NCI-H1048 (cell line): ENCODE data around the gene TTC38.

Experiments
- DNase-seq: peaks from one replicate; lab custom pipeline; 2025; lab: John Stamatoyannopoulos, UW

TTC38 gene

DNA sequence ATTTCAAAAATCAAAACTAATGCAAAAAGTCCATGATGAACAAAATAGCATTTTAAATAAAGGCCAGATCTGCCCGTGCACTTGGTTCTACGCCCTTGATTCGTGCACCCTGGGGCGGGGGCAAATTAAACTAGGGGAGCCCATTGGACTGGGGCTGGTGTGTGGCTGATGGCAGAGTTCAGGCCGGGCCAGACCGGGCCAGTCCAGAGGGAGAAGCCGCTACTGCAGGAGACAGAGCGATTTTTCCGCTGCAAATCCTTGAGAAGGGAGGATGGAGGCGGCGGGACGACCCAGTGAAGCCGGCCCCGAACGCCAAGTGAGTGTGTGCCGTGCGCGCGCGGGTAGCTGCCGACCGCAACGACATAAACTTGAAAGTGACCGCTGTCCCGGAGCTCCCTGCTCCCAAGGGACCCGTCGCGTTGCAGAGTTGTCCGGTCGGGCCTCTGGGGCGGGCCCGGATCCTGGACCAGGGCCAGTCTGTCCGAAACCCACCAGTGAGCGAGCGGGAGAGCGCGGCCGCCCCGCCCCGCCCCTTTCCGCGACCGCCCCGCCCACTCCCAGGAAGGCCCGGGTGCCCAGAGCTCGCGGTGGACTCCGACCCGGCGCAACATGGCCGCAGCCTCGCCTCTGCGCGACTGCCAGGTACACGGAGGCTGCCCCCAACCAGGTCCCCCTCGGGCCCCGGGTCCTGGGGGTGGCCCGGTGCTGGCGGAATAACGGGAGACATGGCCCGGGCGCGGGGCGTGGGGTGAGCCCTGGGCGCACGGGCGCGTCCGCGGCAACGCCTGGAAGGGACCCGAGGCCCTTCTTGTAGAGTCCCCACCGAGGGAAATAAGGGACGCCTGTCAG, at the start of gene TTC38:
Gene TTC38, plus strand, starts transcription at position 578 of the 849 bp plus-strand sequence. Its CDS starts 32 bp downstream, at position 610.
- no peak for DNase-seq

DNA sequence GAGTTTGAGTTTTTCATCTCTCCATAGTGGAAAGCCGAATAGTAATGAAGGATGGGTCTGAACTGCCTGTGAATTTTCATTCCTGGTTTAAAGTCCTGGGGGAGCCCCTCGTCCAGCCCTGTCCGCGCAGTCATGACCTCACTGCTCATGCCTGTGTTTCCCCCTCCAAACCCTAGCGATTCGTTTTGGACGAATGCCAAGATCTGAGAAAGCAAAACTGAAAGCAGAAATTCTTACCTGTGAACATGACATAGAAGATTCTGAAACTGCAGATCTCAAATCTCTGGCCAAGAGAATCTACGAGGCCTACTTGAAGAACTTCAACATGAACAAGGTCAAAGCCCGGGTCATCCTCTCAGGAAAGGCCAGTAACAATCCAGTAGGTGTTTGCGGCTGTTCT, 48.2 kb upstream of the TTC38 start:
- DNase-seq: no peak

DNA sequence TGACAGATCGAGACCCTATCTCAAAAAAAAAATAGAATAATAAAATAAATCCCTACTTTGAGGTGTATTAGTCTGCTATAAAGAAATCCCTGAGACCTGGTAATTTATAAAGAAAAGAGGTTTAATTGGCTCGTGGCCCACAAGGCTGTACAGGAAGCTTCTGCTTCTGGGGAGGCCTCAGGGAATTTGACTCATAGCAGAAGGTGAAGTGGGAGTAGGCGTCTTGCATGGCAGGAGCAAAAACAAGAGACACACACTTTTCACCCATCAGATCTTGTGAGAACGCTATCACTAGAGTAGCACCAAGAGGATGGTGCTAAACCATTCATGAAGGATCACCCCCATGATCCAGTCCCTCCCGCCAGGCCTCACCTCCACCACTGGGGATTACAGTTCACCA, 46.9 kb upstream of the TTC38 start:
- DNase-seq: no peak

DNA sequence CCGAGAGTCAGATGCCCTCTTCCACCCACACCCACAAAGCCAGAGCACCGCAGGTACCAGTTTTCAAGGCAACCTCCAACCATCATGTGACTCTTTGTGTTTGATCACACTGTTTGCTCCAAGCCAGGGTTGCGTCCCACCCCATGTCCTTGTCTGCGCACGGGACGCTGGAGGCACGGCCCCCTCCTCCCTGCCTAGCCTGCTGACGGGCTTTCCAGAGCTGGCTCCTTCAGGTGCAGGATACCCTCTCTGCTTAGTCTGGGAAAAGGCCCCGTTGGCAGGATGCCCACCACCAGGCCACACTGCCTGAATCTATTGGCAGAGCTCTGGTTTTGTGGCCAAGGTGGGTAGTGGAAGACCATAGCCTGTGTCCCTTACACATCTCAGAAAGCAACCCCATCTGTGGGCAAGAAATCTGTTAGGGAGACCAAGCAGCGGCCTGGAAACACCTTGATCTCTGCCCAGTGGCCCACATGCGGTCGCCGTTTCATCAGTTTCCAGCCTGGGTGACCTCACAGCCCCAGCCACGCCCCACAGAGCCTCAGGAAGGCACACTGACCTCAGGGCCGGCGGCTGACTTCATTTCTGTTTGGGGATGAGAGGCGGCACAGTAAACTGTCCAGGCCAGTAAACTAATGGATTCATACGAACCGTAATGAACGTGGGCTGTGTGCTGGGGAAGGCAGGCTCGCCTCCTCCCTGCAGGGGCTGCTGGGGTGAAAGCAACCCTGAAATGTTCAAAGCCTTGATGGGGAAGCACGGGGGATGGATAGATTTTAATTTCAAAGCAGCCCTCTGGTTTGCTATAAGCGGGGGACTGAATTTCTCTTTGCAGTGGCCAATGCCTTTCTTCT, 43.5 kb upstream of the TTC38 start:
- DNase-seq: no peak

DNA sequence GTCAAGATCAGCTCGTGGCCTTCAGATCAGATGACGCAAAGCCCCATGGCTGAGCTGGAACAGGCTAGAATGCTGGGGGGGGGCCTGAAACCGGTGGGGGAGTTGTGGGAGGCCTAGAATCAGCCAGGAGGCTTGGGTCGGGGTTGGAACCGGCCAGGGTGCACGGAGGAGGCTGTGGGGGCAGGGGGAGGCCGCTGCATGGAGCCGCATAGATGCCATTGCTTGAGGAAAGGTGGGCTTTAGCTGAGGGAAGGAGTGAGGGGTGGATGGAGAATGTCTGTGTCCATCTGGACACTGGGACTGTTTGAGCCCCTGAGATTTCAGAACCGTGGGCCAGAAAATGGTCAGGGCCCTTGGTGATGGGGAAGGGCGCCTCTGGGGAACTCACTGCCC, 42.9 kb upstream of the TTC38 start:
- no peak for DNase-seq

DNA sequence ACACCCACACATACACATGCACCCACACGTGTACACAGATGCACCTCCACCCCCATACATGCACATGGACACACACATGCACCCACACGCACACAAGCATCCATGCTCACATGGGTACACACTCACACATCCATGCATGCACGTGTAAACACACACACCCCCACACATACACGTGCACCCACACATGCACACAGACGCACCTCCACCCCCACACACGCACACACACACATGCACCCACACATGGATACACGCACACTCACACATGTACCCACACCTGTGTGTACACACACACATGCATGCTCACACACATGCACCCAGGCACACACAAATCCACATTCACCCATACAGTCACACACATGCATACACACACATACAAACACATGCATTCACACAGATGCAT, 42.2 kb upstream of the TTC38 start:
- no peak for DNase-seq

DNA sequence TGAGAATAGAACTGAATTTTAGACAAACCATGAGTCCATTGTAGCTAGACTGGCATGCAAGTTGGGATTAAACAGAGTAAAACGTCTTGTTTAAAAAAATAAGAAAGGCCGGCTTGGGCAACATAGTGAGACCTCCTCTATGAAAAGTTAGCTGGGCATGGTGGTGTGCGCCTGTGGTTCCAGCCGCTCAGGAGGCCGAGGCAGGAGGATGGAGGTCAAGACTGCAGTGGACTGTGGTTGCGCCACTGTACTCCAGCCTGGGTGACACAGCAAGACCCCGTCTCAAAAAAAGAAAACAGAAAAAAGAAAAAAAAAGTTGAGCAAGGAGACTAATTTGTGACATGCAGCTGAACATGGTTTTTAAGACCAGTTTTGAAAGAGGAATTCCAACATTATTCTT, 41.2 kb upstream of the TTC38 start:
- no peak for DNase-seq

DNA sequence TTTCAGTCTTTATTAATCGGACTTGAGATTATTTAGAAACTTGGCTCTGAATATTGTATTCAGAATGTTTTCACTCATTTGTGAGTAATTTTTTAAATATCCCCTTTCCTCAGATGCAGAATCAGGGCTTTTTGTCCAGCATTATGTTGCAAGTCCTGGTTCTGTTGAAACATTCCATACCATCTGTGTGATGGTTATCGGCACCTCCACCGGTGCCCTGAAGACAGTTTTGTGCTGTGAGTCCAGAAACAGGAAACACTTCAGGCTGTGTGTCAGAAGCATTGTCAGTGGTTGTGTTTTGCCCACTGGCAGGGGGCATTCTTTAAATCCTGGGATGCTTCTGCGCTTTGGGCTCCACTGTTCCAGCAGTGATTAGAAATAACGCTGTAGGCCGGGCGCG, 38.1 kb upstream of the TTC38 start:
- no peak for DNase-seq

DNA sequence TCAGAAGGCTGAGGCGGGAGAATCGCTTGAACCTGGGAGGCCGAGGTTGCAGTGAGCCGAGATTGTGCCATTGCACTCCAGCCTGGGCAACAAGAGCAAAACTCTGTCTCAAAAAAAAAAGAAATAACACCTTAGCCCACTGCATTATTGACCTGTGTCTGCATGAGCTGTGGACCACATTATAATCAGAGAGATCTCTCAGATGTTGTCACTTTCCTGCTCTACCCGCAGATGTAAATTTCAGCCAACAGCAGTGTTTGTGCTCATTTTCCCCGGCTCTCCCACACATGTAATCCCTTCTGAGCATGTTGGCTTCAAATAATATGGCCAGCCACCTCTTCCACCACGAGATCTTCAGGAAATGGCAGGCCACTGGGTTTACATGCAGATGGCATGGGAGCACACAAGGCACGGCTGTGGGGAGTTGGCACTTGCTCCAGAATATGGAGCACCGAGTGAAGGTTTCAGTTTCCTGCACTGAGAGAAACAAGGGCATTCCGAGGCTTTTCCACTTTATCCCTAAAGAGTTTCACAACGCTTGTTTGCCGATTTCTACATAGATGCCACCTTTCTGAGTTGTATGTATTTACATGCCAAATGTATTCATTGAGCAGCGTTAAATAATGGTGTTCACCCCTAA, 37.4 kb upstream of the TTC38 start:
- no peak for DNase-seq

DNA sequence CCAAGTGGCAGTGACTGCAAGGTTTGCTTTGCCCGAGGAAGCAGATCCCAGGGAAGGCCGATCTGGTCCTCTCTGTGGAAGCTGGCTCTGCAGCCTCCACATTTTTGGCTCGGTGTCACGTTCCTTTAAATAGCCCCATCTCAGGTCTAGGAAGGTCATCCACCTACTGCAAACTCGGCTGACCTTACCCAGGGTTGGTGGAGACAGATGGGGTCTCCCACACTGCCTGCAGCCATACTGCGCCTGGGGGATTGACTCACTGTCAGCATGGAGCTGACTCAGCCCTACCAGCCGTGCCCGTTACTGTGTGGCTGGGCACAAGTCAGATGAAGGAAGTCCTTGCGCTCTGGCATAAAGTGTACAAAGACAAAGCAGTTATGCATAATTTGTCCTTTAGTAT, 34.6 kb upstream of the TTC38 start:
- DNase-seq: no peak

DNA sequence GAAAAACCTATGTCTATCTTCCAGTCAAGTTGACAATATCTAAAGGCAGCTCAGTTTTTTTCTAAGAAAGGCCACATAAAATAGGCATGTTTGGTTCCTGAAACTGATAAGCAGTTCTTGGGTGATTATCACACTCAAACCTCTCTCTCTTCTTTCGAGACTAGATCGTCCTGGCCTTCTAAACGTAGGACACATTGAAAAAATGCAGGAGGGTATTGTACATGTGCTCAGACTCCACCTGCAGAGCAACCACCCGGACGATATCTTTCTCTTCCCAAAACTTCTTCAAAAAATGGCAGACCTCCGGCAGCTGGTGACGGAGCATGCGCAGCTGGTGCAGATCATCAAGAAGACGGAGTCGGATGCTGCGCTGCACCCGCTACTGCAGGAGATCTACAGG, 32.8 kb upstream of the TTC38 start:
- DNase-seq: no peak

DNA sequence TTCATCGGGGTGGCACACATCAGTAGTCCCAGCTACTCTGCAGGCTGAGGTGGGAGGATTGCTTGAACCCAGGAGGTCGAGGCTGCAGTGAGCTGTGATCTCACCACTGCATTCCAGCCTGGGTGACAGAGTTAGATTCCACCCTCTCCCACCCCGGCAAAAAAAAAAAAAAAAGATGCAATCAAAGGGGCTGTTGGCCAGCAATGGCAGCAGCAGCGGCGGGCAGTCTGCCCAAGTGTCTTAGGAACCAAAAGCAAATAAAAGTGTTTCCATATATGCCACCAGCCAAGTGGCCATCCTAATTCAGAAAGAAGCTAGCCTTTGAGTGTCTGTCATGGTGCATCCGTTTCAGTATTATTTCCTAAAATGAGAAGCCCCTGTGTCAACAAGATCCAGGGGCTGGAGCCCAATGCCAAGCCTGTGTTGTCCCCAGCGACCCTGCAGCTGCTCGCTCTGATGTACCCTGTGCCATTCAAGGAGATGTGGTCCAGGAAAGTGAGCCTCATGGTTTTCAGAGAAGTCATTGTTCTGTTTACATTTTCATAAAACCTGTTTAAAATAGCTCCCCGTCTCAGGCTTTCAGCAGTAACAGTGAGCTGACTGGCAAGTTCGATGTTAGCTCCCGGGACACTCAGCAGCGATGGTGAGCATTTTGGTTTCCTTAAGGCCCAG, 30.2 kb upstream of the TTC38 start:
- no peak for DNase-seq

DNA sequence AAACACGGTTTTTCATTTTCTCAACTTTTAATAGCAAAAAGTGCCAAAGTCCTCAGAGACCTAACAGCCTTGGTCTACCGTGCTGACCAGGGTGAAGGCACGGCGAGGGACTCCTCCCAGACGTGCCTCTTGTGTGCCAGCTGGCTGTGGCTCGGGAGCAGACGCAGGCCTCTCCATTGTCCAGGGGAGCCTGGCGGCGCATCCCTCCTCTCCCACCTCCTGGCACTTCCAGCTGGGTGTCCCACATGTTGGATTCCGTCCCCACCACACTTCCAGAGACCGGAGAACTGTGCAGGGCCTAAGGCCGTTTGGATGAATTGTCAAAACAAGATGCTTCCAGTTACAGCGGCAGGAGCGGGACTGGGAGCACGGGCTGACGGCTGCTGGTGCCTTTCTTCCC, 29.3 kb upstream of the TTC38 start:
- DNase-seq: no peak

DNA sequence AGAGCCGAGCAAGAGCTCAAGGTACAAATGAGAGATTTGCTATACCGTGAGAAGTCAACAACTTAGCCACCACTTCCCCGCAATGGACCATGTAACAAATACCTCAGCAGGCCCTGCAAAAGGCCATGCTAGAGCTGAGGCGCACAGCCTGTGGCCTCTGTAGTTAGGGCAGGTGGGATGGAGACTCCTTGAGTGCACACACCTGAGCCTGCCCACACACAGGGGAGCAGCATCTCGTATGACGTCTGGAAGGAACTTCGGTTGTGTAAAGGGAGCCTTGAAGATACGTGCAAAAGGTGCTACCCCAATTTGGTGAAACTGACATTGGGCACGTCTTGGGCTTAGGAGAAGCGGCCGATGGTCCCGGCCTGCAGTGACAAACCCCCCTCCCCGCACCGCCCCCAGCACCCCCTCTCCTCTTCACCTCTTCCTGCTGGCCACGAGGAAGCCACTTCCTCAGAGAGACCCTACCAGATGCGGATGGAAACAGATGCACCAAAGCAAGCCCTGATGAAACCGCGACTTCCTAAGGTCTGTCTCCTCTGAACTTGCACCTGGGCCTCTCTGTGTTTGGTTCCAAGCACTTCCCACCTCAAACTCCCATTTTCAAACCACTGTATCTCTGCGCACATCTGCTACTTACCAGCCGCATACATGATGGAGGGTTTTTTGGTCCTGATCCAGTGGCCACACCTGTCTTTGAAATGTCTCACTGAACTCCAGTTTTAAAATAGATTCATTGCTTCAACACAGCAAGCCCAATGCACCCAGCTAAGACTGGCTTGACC, 28.4 kb upstream of the TTC38 start:
- no peak for DNase-seq

DNA sequence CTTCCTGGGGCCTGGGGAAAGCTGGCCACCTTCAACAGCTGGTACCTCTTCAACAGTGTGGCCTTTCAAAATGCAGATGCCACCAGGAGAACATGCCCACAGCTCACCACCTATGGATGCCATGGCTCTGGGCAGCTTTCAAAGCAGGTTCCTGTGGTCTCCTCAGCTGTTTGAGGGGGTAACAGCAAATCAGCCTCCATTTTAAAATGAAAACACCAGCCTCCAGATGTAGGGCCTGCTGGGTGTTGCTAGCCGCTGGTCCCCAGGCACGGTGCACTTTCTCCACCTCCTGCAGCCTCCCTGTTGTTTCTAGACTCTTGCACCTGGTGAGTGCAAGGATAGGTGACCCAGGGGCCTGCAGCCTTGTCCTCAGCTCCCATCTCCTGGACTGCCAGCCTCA, 27.7 kb upstream of the TTC38 start:
- no peak for DNase-seq

DNA sequence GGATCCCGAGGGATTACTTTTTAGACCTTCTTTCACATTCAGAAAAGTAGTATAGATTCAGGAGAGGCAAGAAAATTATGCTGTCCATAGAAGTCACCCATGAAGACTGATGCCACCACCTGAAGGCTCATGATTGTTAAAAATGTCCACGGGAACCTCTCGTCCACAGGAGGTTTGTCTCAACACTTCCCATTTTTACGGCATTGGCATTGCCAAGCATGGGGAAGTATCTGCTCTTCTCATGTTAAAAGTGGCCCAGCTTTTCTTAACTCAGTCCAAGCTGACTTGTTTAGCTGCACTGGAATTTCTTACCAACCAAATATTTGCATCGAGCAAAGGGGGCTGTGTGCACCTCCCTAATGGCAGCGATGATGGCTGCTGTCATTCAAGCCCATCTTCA, 27.3 kb upstream of the TTC38 start:
- no peak for DNase-seq

DNA sequence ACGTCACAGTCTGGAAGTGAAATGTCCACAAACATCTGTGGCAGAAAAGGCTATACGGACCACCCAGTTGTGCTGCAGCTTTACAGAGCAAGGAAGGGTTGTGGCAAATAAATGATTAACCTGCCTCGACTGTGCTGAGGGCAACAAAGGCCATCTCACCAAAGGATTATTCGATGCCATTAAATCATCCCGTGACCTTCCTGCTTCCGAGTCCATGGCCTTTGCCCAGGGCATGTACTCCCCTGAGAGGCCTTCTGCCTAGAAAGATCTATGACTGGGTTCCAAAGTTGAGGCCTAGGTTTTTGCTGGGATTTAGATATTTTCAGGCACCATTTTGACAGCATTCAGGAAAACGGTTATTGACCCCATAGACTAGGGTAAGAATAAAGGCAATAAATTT, 26.9 kb upstream of the TTC38 start:
- DNase-seq: no peak

DNA sequence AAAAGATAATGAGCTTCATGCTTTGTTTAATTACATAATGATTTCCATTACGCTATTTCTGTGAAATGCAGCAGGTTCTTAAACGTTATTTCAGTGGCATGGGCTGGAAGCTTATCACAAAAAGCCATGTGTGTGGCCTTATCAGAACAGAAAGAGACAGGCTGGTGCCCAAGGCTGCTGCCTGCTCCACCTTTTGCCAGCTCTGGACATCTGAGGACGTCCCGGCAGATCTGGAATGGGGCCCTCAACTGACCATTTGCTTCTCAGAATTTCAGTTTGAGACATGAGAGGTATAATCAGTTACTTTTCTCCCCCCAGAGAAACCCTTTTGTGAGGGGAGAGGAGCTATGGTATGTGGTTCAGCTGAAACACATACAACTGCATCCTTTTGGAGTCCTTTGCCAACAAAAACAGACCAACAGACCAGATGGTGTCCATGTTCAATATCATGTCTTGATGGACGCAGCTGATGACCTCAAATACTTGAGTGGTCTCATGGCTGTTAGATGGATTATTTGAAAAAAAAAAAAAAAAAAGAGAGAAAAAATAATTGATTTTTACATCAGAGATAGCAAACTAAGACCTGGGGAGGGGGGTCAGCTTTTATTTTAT, 26.3 kb upstream of the TTC38 start:
- DNase-seq: no peak

DNA sequence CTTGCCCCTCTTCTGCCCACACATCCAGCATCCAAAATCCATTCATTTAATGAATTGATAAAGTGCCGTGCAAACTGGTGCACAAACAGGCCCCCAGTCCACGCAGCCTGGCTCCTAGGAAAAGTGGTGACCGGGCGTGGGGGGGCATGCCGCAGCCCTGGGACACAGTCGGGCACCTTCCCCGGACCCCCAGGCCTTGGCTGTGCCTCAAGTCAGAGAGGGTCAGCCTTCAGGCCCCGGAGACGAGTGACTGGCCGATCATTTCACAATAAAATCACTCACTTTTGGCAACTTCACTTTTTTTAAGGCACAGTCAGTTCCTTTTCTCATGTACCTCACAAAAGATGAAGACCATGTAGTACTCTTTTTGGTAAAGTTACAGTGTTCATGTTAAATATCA, 25.7 kb upstream of the TTC38 start:
- DNase-seq: no peak

DNA sequence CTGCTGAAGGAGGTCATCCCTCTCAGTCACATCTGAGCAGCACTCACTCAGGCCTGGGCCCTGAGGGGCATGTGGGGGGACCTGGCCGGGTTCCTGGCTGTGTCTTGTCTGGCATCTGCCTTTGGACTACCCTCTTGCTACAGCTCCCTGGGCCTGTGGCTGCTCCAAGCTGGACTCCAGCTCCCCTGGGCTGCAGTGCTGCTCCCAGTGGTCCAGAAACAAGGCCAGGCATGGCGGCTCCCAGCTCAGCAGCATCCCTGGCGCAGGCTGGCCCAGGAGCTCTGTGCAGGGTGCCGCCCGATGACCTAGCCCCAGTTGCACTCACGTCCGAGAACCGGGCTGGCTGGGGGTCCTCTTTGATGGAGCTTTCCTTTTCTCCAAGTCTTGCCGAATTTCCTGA, 23.0 kb upstream of the TTC38 start:
- DNase-seq: no peak

DNA sequence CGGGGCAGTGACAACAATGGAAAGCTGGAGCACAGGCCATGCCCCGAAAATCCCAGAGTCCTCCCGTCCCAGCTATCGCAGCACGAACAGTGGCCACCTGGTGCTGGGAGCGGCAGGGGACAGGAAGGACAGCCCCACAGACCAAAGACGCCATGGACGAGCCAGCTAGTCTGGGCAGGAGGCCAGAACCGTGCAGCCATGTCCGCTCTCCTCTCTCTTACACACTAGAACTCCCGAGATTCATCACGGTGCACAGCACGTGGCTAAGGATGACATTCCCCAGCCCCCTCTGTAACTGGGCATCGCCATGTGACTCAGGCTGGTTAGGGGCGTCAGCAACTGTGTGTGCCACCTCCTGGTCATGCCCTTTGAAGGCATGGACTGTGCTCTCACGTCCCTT, 22.3 kb upstream of the TTC38 start:
- no peak for DNase-seq
